ENCODE measurements around the gene NECTIN2. TPM values are rescaled to one million over a fixed set of nuclear protein-coding genes. Genes with fewer than 3 reads are reported as not detected.

The NECTIN2 gene
- total and polyA plus RNA-seq, 2 donors, result 11.2 to 19.5 TPM

DNA sequence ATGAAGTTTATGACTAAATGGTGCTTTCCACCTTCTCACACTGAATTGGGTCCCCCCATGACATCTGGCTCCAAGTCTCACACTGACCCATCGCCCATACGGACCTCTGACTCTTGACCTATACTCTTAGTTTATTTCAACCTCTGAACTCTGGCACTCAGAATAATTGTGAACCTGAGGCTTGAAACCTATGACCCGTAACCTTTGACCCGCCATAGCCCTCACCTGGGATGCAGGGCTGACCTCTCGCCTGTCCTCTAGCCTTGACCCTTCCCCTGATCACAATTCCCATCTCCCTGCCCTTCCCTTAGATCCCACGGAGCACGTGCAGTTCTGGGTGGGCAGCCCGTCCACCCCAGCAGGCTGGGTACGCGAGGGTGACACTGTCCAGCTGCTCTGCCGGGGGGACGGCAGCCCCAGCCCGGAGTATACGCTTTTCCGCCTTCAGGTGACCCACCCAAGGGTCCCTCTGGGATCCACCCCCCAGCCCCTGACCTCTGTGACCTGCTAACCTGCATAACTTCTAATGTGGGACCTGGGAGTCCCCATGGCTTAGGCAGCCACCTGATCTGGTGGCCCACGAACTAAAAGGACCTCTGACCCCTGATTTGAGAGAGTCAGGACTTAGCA lies 32.1 kb upstream of the NECTIN2 start:
- Histone ChIP-seq H3K4me3 (ENCODE audit: low read length in 2 of 2) (no peak overlapping the region), H3K27ac (ENCODE audit: low read depth in 1 of 2, low read length in 1 of 2) (no peak overlapping the region), H3K4me1 (ENCODE audit: control insufficient read depth in 2 of 2, insufficient read depth in 2 of 2, low read length in 2 of 2) (peaks cover 0 to 7% of the 10 kb centered on the region in 2 donors), H3K27me3 (ENCODE audit: control insufficient read depth in 2 of 2, insufficient read depth in 1 of 2, low read length in 1 of 2) (peaks cover 0 to 13% of the 10 kb centered on the region in 2 donors), H3K36me3 (ENCODE audit: control insufficient read depth in 2 of 2, insufficient read depth in 2 of 2, low read length in 1 of 2) (no peaks in the 10 kb centered on the region), H3K9me3 (ENCODE audit: control insufficient read depth in 2 of 2, insufficient read depth in 1 of 2, low read length in 1 of 2) (no peaks in the 10 kb centered on the region)
- WGBS, result 95% methylated on average over 16 of the region's 16 CpGs
- no peak for DNase-seq (ENCODE audit: low read depth in 6 of 9, low spot score in 9 of 9)

DNA sequence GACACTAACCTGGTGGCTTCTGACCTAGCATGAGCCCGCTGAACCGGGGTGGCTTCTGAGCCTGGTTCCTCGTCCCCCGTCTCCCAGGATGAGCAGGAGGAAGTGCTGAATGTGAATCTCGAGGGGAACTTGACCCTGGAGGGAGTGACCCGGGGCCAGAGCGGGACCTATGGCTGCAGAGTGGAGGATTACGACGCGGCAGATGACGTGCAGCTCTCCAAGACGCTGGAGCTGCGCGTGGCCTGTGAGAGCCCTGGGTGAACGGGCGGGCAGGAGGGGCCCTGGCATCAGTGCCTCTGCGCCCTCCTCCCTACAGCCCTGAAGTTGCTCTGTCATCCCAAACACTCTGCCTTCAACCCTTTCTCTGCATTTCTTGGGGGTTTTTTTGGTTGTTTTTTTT lies 31.6 kb upstream of the NECTIN2 start:
- 97% methylated on average over 17 of the region's 17 CpGs for WGBS
- Histone ChIP-seq H3K27ac (ENCODE audit: low read depth in 1 of 2, low read length in 1 of 2) (no peak overlapping the region), H3K4me1 (ENCODE audit: control insufficient read depth in 2 of 2, insufficient read depth in 2 of 2, low read length in 2 of 2) (peaks cover 0 to 1% of the 10 kb centered on the region in 2 donors), H3K4me3 (ENCODE audit: low read length in 2 of 2) (no peak overlapping the region), H3K27me3 (ENCODE audit: control insufficient read depth in 2 of 2, insufficient read depth in 1 of 2, low read length in 1 of 2) (peaks cover 0 to 7% of the 10 kb centered on the region in 2 donors), H3K36me3 (ENCODE audit: control insufficient read depth in 2 of 2, insufficient read depth in 2 of 2, low read length in 1 of 2) (no peaks in the 10 kb centered on the region), H3K9me3 (ENCODE audit: control insufficient read depth in 2 of 2, insufficient read depth in 1 of 2, low read length in 1 of 2) (no peaks in the 10 kb centered on the region)
- DNase-seq (ENCODE audit: low read depth in 6 of 9, low spot score in 9 of 9), result no peak

DNA sequence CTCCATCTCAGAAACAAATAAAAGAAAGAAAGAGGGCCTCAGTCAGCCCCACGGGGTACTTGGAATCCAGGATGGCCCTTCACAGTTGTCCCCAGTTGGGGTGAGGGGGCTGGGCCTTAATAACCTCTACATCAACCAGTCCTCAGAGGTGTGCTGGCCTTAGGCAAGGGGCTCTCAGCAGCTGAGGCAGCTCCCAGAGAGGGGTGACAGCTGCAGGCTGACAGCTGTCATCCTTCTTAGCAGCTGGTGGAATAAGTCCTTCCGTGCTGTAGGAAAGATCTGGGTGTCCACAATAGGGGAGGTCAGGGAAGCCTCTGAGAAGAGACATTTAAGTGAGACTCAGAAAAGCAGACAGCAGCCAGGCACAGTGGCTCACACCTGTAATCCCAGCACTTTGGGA lies 29.8 kb upstream of the NECTIN2 start:
- Histone ChIP-seq H3K36me3 (ENCODE audit: control insufficient read depth in 2 of 2, insufficient read depth in 2 of 2, low read length in 1 of 2) (no peaks in the 10 kb centered on the region), H3K4me1 (ENCODE audit: control insufficient read depth in 2 of 2, insufficient read depth in 2 of 2, low read length in 2 of 2) (no peaks in the 10 kb centered on the region), H3K27ac (ENCODE audit: low read depth in 1 of 2, low read length in 1 of 2) (no peak overlapping the region), H3K4me3 (ENCODE audit: low read length in 2 of 2) (no peak overlapping the region), H3K27me3 (ENCODE audit: control insufficient read depth in 2 of 2, insufficient read depth in 1 of 2, low read length in 1 of 2) (no peaks in the 10 kb centered on the region), H3K9me3 (ENCODE audit: control insufficient read depth in 2 of 2, insufficient read depth in 1 of 2, low read length in 1 of 2) (no peaks in the 10 kb centered on the region)
- WGBS, result 92% methylated on average over 2 of the region's 2 CpGs
- no peak for DNase-seq (ENCODE audit: low read depth in 6 of 9, low spot score in 9 of 9)

DNA sequence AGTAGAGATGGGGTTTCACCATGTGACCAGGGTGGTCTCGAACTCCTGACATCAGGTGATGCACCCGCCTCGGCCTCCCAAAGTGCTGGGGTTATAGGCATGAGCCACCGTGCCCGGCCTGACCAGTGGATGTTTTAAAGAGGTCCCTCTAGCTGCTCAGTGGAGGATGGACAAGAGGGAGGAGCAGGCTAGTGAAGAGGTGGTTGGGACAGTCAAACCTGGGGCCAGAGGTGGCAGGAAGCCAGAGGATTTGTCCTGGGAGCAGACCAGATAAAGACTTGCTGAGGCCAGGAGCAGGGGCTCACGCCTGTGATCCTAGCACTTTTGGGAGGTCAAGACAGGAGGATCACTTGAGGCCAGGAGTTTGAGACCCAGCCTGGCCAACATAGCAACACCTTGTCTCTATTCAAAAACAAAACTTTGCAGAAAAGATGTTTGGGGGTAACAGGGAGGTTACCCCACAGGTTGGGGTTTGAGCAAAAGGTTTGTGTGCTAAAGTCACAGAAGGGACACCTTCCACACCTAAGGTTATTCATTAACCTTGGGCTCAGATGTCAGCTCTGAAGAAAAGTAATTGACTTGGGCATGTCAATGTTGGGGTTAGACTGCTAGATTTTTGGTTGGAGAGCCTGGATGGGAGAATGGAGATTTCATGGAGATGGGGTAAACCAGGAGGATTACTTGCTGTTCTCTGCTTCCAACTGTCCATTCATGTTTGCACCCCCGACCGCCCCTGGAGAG lies 28.2 kb upstream of the NECTIN2 start:
- no peak overlapping the region for H3K27ac ChIP-seq (ENCODE audit: low read depth in 1 of 2, low read length in 1 of 2)
- no peaks in the 10 kb centered on the region for H3K36me3 ChIP-seq (ENCODE audit: control insufficient read depth in 2 of 2, insufficient read depth in 2 of 2, low read length in 1 of 2)
- H3K27me3 ChIP-seq (ENCODE audit: control insufficient read depth in 2 of 2, insufficient read depth in 1 of 2, low read length in 1 of 2), result no peaks in the 10 kb centered on the region
- DNase-seq (ENCODE audit: low read depth in 6 of 9, low spot score in 9 of 9), result no peak
- no peak overlapping the region for H3K4me3 ChIP-seq (ENCODE audit: low read length in 2 of 2)
- 93% methylated on average over 8 of the region's 8 CpGs for WGBS
- H3K9me3 ChIP-seq (ENCODE audit: control insufficient read depth in 2 of 2, insufficient read depth in 1 of 2, low read length in 1 of 2), result no peaks in the 10 kb centered on the region
- H3K4me1 ChIP-seq (ENCODE audit: control insufficient read depth in 2 of 2, insufficient read depth in 2 of 2, low read length in 2 of 2), result no peaks in the 10 kb centered on the region

DNA sequence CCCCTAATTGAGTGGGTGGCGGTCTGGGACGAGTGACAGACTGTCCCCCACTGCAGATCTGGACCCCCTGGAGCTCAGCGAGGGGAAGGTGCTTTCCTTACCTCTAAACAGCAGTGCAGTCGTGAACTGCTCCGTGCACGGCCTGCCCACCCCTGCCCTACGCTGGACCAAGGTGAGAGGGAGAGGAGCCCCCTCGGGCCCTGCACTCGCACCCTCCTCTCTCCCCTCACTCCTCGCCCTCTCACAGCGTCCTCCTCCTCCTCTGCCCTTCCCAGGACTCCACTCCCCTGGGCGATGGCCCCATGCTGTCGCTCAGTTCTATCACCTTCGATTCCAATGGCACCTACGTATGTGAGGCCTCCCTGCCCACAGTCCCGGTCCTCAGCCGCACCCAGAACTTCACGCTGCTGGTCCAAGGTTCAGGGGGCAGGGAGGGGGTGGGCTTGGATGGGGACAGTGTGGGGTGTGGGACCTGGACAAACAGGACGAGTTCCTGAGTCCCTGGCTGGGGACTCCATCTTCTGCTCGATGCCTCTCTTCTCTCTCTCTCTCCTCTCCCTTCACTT lies 27.5 kb upstream of the NECTIN2 start:
- no peak for DNase-seq (ENCODE audit: low read depth in 6 of 9, low spot score in 9 of 9)
- H3K27ac ChIP-seq (ENCODE audit: low read depth in 1 of 2, low read length in 1 of 2), result no peak overlapping the region
- no peaks in the 10 kb centered on the region for H3K4me1 ChIP-seq (ENCODE audit: control insufficient read depth in 2 of 2, insufficient read depth in 2 of 2, low read length in 2 of 2)
- WGBS, result 93% methylated on average over 20 of the region's 20 CpGs
- no peaks in the 10 kb centered on the region for H3K27me3 ChIP-seq (ENCODE audit: control insufficient read depth in 2 of 2, insufficient read depth in 1 of 2, low read length in 1 of 2)
- H3K36me3 ChIP-seq (ENCODE audit: control insufficient read depth in 2 of 2, insufficient read depth in 2 of 2, low read length in 1 of 2), result no peaks in the 10 kb centered on the region
- no peaks in the 10 kb centered on the region for H3K9me3 ChIP-seq (ENCODE audit: control insufficient read depth in 2 of 2, insufficient read depth in 1 of 2, low read length in 1 of 2)
- no peak overlapping the region for H3K4me3 ChIP-seq (ENCODE audit: low read length in 2 of 2)

DNA sequence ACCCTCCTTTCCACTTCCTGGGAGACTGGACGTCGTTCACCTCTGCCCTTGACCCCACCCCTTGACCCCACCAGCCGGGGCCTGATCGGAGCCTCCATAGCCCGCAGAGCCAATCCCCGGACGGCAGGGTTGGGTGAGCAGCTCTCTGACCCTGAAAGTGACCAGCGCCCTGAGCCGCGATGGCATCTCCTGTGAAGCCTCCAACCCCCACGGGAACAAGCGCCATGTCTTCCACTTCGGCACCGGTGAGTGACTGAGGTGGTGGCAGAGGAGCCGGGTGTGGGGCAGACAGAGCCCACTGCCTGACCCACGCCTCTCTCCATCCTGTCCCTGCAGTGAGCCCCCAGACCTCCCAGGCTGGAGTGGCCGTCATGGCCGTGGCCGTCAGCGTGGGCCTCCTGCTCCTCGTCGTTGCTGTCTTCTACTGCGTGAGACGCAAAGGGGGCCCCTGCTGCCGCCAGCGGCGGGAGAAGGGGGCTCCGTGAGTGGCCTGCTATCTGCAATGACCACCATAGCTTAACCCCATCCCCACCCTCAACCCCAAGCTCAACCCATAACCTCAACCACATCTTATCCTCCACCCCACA lies 26.8 kb upstream of the NECTIN2 start:
- H3K4me1 ChIP-seq (ENCODE audit: control insufficient read depth in 2 of 2, insufficient read depth in 2 of 2, low read length in 2 of 2), result no peaks in the 10 kb centered on the region
- H3K27me3 ChIP-seq (ENCODE audit: control insufficient read depth in 2 of 2, insufficient read depth in 1 of 2, low read length in 1 of 2), result no peaks in the 10 kb centered on the region
- H3K4me3 ChIP-seq (ENCODE audit: low read length in 2 of 2), result no peak overlapping the region
- H3K36me3 ChIP-seq (ENCODE audit: control insufficient read depth in 2 of 2, insufficient read depth in 2 of 2, low read length in 1 of 2), result no peaks in the 10 kb centered on the region
- no peak overlapping the region for H3K27ac ChIP-seq (ENCODE audit: low read depth in 1 of 2, low read length in 1 of 2)
- 96% methylated on average over 28 of the region's 28 CpGs for WGBS
- DNase-seq (ENCODE audit: low read depth in 6 of 9, low spot score in 9 of 9), result no peak
- H3K9me3 ChIP-seq (ENCODE audit: control insufficient read depth in 2 of 2, insufficient read depth in 1 of 2, low read length in 1 of 2), result no peaks in the 10 kb centered on the region

DNA sequence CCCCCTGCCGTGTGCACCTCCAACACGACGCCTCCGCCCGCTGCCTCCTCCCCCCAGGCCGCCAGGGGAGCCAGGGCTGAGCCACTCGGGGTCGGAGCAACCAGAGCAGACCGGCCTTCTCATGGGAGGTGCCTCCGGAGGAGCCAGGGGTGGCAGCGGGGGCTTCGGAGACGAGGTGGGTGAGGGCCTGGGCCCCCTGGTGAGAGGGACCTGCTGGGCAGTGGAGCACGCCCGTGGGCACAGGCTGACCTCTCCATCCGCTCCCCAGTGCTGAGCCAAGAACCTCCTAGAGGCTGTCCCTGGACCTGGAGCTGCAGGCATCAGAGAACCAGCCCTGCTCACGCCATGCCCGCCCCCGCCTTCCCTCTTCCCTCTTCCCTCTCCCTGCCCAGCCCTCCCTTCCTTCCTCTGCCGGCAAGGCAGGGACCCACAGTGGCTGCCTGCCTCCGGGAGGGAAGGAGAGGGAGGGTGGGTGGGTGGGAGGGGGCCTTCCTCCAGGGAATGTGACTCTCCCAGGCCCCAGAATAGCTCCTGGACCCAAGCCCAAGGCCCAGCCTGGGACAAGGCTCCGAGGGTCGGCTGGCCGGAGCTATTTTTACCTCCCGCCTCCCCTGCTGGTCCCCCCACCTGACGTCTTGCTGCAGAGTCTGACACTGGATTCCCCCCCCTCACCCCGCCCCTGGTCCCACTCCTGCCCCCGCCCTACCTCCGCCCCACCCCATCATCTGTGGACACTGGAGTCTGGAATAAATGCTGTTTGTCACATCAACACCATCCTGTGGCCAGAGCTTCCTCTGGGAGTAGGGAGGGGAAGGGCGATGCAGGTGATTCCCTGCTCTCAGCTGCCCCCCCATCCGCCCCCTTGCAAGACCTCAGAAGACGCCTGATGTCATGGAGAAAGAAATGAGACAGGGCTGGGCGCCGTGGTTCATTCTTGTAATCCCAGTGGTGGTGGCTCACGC lies 25.2 kb upstream of the NECTIN2 start:
- no peak overlapping the region for H3K27ac ChIP-seq (ENCODE audit: low read depth in 1 of 2, low read length in 1 of 2)
- H3K36me3 ChIP-seq (ENCODE audit: control insufficient read depth in 2 of 2, insufficient read depth in 2 of 2, low read length in 1 of 2), result no peaks in the 10 kb centered on the region
- no peaks in the 10 kb centered on the region for H3K9me3 ChIP-seq (ENCODE audit: control insufficient read depth in 2 of 2, insufficient read depth in 1 of 2, low read length in 1 of 2)
- H3K4me3 ChIP-seq (ENCODE audit: low read length in 2 of 2), result no peak overlapping the region
- H3K4me1 ChIP-seq (ENCODE audit: control insufficient read depth in 2 of 2, insufficient read depth in 2 of 2, low read length in 2 of 2), result no peaks in the 10 kb centered on the region
- H3K27me3 ChIP-seq (ENCODE audit: control insufficient read depth in 2 of 2, insufficient read depth in 1 of 2, low read length in 1 of 2), result no peaks in the 10 kb centered on the region
- WGBS, result 87% methylated on average over 34 of the region's 35 CpGs
- no peak for DNase-seq (ENCODE audit: low read depth in 6 of 9, low spot score in 9 of 9)

DNA sequence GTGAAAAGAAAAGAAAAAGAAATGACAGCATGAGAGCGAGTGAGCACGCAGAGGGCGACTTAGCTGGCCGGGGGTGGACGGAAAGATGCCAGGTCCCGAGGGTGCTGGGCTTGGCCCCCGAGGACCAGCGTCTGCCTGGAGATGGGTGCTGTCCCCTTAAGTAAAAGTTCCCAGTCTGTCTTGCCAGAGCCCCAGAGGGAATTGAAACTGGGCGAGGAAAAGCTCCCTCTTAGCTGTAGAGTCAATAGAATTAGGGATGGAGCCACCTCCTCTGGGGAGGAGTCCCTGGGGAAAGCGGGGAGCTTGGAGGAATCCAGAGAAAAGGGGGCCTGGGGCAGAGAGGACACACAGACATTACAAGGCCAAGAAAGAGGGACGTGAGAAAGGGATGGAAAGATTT lies 23.9 kb upstream of the NECTIN2 start:
- Histone ChIP-seq H3K36me3 (ENCODE audit: control insufficient read depth in 2 of 2, insufficient read depth in 2 of 2, low read length in 1 of 2) (no peaks in the 10 kb centered on the region), H3K9me3 (ENCODE audit: control insufficient read depth in 2 of 2, insufficient read depth in 1 of 2, low read length in 1 of 2) (no peaks in the 10 kb centered on the region), H3K27me3 (ENCODE audit: control insufficient read depth in 2 of 2, insufficient read depth in 1 of 2, low read length in 1 of 2) (no peaks in the 10 kb centered on the region), H3K4me1 (ENCODE audit: control insufficient read depth in 2 of 2, insufficient read depth in 2 of 2, low read length in 2 of 2) (no peaks in the 10 kb centered on the region), H3K27ac (ENCODE audit: low read depth in 1 of 2, low read length in 1 of 2) (no peak overlapping the region), H3K4me3 (ENCODE audit: low read length in 2 of 2) (no peak overlapping the region)
- DNase-seq (ENCODE audit: low read depth in 6 of 9, low spot score in 9 of 9), result no peak
- WGBS, result 89% methylated on average over 11 of the region's 11 CpGs
